ENCODE data around the gene TSEN15. TPM values are rescaled to one million over a fixed set of nuclear protein-coding genes. Genes with fewer than 3 reads are reported as not detected.
"Not testable (repeated sequence)": the region's sequence is repeated elsewhere in the genome, so short reads cannot be mapped to it uniquely, and the experiment has no call there.

Gene TSEN15
- total RNA-seq, 1 donor from 2014 or later, result 44.9 TPM

DNA sequence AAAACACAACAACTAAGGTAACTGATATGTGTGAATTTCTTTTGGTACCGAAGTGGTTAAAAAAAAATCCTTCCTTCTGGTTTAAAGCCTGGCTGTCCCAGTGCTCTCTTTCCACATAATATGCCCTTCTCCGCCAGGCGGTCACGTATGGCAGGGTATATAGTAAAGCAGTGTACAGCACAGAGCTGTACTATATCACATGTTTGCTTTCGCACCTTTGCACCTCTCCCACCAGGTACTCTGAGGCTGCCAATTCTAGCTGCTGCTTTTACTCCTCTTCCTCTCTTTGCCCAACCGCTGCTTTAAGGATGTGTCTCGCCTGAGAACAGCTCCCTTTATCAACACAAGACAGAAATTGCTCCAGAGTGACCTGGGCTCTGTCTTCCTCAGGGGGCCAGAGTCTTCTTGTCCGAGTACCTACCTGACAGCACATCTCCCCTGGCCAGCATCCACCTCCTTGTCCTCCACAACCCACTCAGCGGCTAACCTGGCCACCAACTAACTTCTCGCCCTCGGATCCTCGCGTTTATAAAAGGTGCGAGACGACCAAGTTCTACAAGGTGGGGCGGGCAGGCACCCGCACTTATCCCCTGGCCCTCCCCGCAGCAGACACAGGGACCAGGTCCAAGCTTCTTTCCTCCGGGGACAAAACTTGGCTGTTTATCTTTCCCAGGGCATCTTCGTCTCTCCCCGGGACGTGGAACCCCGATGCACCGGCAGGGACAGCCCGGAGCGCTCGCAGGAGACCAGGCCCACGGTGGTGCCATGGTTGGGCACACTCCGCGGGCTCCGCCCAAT, 15.6 kb upstream of the TSEN15 start:
- H3K9me3 Mint-ChIP-seq, result peaks cover 4% of the 10 kb centered on the region
- intact Hi-C loops (cut with micrococcal nuclease), result loop anchor here (2.0 to 10.0 kb wide), 3 partner anchors 79 to 564 kb away; partner anchors contain the start of gene SMG7
- H3K27me3 Mint-ChIP-seq, result peaks cover 73% of the 10 kb centered on the region
- peak overlapping the region; percentile 69 for H3K4me3 Mint-ChIP-seq
- DNase-seq, result peak; percentile 58
- H3K4me1 Mint-ChIP-seq, result peaks cover 14% of the 10 kb centered on the region
- H3K36me3 Mint-ChIP-seq (ENCODE audit: low read depth), result no peaks in the 10 kb centered on the region
- no peak overlapping the region for H3K27ac Mint-ChIP-seq

- H3K36me3 Mint-ChIP-seq (ENCODE audit: low read depth), result no peaks in the 10 kb centered on the region
- peaks cover 14% of the 10 kb centered on the region for H3K4me1 Mint-ChIP-seq
- no peak overlapping the region for H3K27ac Mint-ChIP-seq
- peaks cover 71% of the 10 kb centered on the region for H3K27me3 Mint-ChIP-seq
- peak; percentile 64 for DNase-seq
- peak overlapping the region; percentile 69 for H3K4me3 Mint-ChIP-seq
- intact Hi-C loops (cut with micrococcal nuclease), result loop anchor here (2.0 to 10.0 kb wide), 3 partner anchors 80 to 564 kb away; partner anchors contain the start of gene SMG7
- peaks cover 4% of the 10 kb centered on the region for H3K9me3 Mint-ChIP-seq
Measured at GRCh38 chr1:184036517-184036949, 15.0 kb upstream of the TSEN15 start.

- DNase-seq, result peak; percentile 52
- Mint-ChIP-seq H3K4me3 (peak overlapping the region; percentile 69), H3K27ac (no peak overlapping the region), H3K36me3 (ENCODE audit: low read depth) (no peaks in the 10 kb centered on the region), H3K27me3 (peaks cover 72% of the 10 kb centered on the region), H3K4me1 (peaks cover 14% of the 10 kb centered on the region), H3K9me3 (peaks cover 4% of the 10 kb centered on the region)
- intact Hi-C loops (cut with micrococcal nuclease), result loop anchor here (1.0 to 10.0 kb wide), 4 partner anchors 13 to 566 kb away; partner anchors contain the start of genes SMG7 and TSEN15
Measured at GRCh38 chr1:184037849-184038591, 13.5 kb upstream of the TSEN15 start.

- peaks cover 12% of the 10 kb centered on the region for H3K4me1 Mint-ChIP-seq
- intact Hi-C loops (cut with micrococcal nuclease), result loop anchor here (5.0 to 10.0 kb wide), 2 partner anchors 124 to 567 kb away; partner anchors contain the start of gene SMG7
- H3K27ac Mint-ChIP-seq, result no peak overlapping the region
- no peaks in the 10 kb centered on the region for H3K36me3 Mint-ChIP-seq (ENCODE audit: low read depth)
- H3K27me3 Mint-ChIP-seq, result peaks cover 71% of the 10 kb centered on the region
- no peak for DNase-seq
- H3K9me3 Mint-ChIP-seq, result peaks cover 8% of the 10 kb centered on the region
- H3K4me3 Mint-ChIP-seq, result no peak overlapping the region
Measured at GRCh38 chr1:184039126-184039525, 12.4 kb upstream of the TSEN15 start.

DNA sequence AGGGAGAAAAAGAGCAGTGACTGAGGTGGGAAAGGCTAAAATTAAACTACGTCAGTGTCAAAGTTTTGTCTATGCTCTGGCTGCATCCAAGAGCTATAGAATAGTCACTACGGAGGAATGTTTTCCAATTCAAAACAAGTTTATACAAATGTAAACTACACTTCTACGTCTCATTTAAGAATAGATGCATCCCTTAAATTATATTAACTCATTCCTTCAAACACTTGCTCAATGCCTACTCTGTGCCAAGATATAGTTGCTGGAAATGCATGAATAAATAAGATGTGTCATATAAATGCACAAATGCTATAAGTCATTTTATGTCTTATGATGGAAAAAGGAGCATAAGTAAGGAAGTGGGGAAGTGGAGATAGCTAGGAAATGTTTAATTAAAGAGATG, 9.8 kb upstream of the TSEN15 start:
- Mint-ChIP-seq H3K4me3 (no peak overlapping the region), H3K4me1 (peaks cover 6% of the 10 kb centered on the region), H3K27me3 (peaks cover 58% of the 10 kb centered on the region), H3K27ac (no peak overlapping the region), H3K9me3 (peaks cover 8% of the 10 kb centered on the region), H3K36me3 (ENCODE audit: low read depth) (no peaks in the 10 kb centered on the region)
- intact Hi-C loops (cut with micrococcal nuclease), result no loop called here
- DNase-seq, result no peak

GRCh38 chr1:184043315-184043714, 8.2 kb upstream of the TSEN15 start:
- H3K4me3 Mint-ChIP-seq; H3K9me3 Mint-ChIP-seq; H3K36me3 Mint-ChIP-seq (ENCODE audit: low read depth); DNase-seq; H3K4me1 Mint-ChIP-seq; intact Hi-C loops (cut with micrococcal nuclease); H3K27ac Mint-ChIP-seq: not testable (repeated sequence)
- peaks cover 63% of the 10 kb centered on the region for H3K27me3 Mint-ChIP-seq

DNA sequence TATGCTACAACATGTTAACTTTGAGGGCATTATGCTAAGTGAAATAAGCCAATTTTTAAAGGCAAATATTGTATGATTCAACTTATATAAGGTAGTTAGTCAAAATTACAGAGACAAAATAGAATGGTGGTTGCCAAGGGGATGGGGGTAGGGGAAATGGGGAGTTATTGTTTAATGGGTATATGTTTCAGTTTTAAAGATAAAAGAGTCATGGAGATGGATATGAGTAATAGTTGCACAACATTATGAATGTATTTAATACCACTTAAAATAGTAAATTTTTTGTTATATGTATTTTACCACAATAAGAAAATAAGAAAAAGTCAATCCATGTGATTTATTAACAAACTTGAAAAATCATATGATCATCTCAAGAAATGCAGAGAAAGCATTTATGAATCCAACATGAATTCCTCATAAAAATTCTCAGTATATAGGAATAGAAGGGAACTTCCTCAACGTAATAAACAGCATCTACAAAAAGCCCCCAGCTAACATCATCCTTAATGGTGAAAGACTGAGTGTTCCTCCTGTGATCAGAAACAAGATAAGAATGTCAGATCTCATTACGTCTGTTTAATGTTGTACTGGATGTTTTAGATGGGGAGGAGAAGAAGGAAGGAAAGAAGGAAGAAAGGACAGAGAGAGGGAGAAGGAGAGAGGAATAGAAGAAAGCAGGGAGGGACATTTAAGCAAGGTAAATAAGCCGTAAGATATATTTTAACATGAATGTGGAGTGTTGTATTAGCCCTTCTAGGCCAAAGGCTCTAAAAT, 6.7 kb upstream of the TSEN15 start:
- Mint-ChIP-seq H3K27ac (no peak overlapping the region), H3K36me3 (ENCODE audit: low read depth) (no peaks in the 10 kb centered on the region), H3K27me3 (peaks cover 66% of the 10 kb centered on the region), H3K4me1 (no peaks in the 10 kb centered on the region), H3K9me3 (peaks cover 8% of the 10 kb centered on the region), H3K4me3 (no peak overlapping the region)
- intact Hi-C loops (cut with micrococcal nuclease), result no loop called here
- DNase-seq, result no peak

- Mint-ChIP-seq H3K27me3 (peaks cover 47% of the 10 kb centered on the region), H3K9me3 (peaks cover 10% of the 10 kb centered on the region), H3K4me1 (peaks cover 14% of the 10 kb centered on the region)
- H3K27ac Mint-ChIP-seq; DNase-seq; H3K4me3 Mint-ChIP-seq; H3K36me3 Mint-ChIP-seq (ENCODE audit: low read depth); intact Hi-C loops (cut with micrococcal nuclease): not testable (repeated sequence)
Measured at GRCh38 chr1:184047541-184047940, 4.0 kb upstream of the TSEN15 start.

DNA sequence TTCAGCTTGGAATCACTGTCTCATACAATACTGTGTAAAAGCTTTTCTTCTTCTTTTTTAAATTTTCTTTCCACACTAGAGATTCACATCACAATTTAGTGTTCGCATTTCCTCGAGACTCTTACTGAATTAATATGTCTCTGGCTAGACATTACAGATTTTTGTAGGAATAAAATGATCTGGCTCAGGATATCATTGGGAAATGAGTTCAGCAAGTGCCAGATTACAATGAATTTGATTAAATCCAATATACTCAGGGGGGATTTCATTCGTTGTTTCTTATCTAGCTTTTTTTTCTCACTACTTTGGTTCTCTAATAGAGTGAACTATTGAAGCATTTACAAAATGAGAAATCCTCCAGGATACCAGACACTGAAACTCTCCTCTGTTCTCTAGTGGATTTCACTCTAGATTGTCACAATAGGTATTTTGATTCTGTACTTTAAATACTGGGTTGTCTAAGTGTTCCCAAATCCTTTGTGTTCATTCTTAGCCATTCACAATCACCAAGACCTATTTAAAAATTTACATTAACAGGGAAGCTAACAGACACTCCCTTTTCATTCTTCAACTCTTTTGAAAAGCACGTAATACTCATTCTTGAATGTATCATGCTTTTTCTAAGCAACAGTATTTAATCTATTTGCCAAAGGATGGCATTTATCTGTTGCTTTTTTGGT, 2.8 kb upstream of the TSEN15 start:
- peaks cover 22% of the 10 kb centered on the region for H3K4me1 Mint-ChIP-seq
- DNase-seq, result no peak
- peaks cover 35% of the 10 kb centered on the region for H3K27me3 Mint-ChIP-seq
- no peak overlapping the region for H3K27ac Mint-ChIP-seq
- peaks cover 5% of the 10 kb centered on the region for H3K36me3 Mint-ChIP-seq (ENCODE audit: low read depth)
- no peak overlapping the region for H3K4me3 Mint-ChIP-seq
- peaks cover 6% of the 10 kb centered on the region for H3K9me3 Mint-ChIP-seq
- intact Hi-C loops (cut with micrococcal nuclease), result no loop called here

- Mint-ChIP-seq H3K4me3 (no peak overlapping the region), H3K4me1 (peaks cover 25% of the 10 kb centered on the region), H3K27me3 (peaks cover 33% of the 10 kb centered on the region), H3K27ac (no peak overlapping the region), H3K36me3 (ENCODE audit: low read depth) (peaks cover 9% of the 10 kb centered on the region), H3K9me3 (peaks cover 6% of the 10 kb centered on the region)
- intact Hi-C loops (cut with micrococcal nuclease), result no loop called here
- DNase-seq, result no peak
Measured at GRCh38 chr1:184049291-184049690, 2.2 kb upstream of the TSEN15 start.

GRCh38 chr1:184049836-184050468, 1.6 kb upstream of the TSEN15 start:
- Mint-ChIP-seq H3K9me3 (peaks cover 6% of the 10 kb centered on the region), H3K27me3 (peaks cover 29% of the 10 kb centered on the region), H3K4me3 (peak overlapping the region; percentile 29), H3K36me3 (ENCODE audit: low read depth) (peaks cover 12% of the 10 kb centered on the region), H3K4me1 (peaks cover 26% of the 10 kb centered on the region), H3K27ac (peak overlapping the region; percentile 20)
- no peak for DNase-seq
- intact Hi-C loops (cut with micrococcal nuclease), result loop anchor here (2.0 to 5.0 kb wide), 3 partner anchors 133 to 398 kb away; partner anchors contain the start of genes APOBEC4 and C1orf21

DNA sequence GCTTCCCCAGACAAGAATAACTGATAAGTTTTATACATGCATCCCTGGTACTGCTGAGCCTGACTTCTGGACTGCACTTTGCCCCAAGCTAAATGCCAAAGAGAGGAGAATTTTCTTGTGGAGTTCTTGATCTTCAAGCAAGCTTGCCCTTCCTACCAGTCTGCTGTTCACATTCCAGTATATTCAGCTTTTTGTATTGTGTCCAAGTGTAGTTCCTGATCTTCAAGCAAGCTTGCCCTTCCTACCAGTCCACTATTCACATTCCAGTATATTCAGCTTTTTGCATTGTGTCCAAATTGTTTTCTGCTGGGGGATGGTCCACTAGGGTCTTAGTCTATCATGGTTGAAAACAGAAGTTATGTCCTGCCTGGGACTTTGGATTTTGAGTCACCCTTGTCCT, 894 bp upstream of the TSEN15 start:
- no peak for DNase-seq
- Mint-ChIP-seq H3K4me1 (peaks cover 29% of the 10 kb centered on the region), H3K27me3 (peaks cover 27% of the 10 kb centered on the region), H3K9me3 (peaks cover 6% of the 10 kb centered on the region), H3K4me3 (peak overlapping the region; percentile 96), H3K36me3 (ENCODE audit: low read depth) (peaks cover 15% of the 10 kb centered on the region), H3K27ac (peak overlapping the region; percentile 92)
- intact Hi-C loops (cut with micrococcal nuclease), result loop anchor here (1.0 to 5.0 kb wide), 6 partner anchors 13 to 579 kb away; partner anchors contain the start of genes APOBEC4, C1orf21 and COLGALT2

Data from activated CD4-positive, alpha-beta T cell treated with anti-CD3 and anti-CD28 coated beads, Interleukin-2, amount 10 ng/mL, durations not matched to agents 24 days and 14 days (primary cell).